HUDEP-2 (cell line): ENCODE results near the gene PRSS50.

Experiments
- DNase-seq, 76 experiments: peaks; one replicate each; lab custom pipeline; 2025; ENCODE audit not compliant: unreplicated experiment in 76 of 76; lab: John Stamatoyannopoulos, UW

Gene PRSS50

GRCh38 chr3:46671541-46672348 lies 45.9 kb downstream of the PRSS50 start:
- DNase-seq = no peak

- DNase-seq = no peak
These were observed 46.7 kb downstream of the PRSS50 start for GRCh38 chr3:46670891-46671427.

- DNase-seq = no peak
These were observed 47.4 kb downstream of the PRSS50 start for GRCh38 chr3:46670000-46670890.

- no peak for DNase-seq
These were observed 48.3 kb downstream of the PRSS50 start for GRCh38 chr3:46669191-46669999.

GRCh38 chr3:46668591-46668990 lies 49.1 kb downstream of the PRSS50 start:
- no peak for DNase-seq

- DNase-seq = no peak
These were observed 49.6 kb downstream of the PRSS50 start for GRCh38 chr3:46668116-46668515.

GRCh38 chr3:46667657-46668056 lies 50.0 kb downstream of the PRSS50 start:
- no peak for DNase-seq

- DNase-seq = no peak
These were observed 50.5 kb downstream of the PRSS50 start for GRCh38 chr3:46667061-46667621.

- no peak for DNase-seq
These were observed 51.2 kb downstream of the PRSS50 start for GRCh38 chr3:46666453-46666845.

- DNase-seq = no peak
These were observed 51.8 kb downstream of the PRSS50 start for GRCh38 chr3:46665763-46666452.

GRCh38 chr3:46664971-46665762 lies 52.5 kb downstream of the PRSS50 start:
- DNase-seq = no peak

- no peak for DNase-seq
These were observed 53.3 kb downstream of the PRSS50 start for GRCh38 chr3:46664188-46664970.

- DNase-seq = no peak
These were observed 54.0 kb downstream of the PRSS50 start for GRCh38 chr3:46663591-46664135.

GRCh38 chr3:46662771-46663551 lies 54.7 kb downstream of the PRSS50 start:
- DNase-seq = no peak
